ENCODE data around the gene GJA5. TPM values are rescaled to one million over a fixed set of nuclear protein-coding genes. Genes with fewer than 3 reads are reported as not detected.

The GJA5 gene
- polyA plus RNA-seq = 10 to 100 TPM in 2 of 3 donors, 1 to 10 TPM in 1; 1.3 to 16.8 (median 16.1) TPM

GRCh38 chr1:147760481-147761260, at the start of gene GJA5:
TSS of gene GJA5 (minus strand) at chr1:147760602. CDS start at chr1:147759238, 1,364 bp downstream.
- 79 to 87% (median 82%) methylated on average over 7 of the region's 7 CpGs for WGBS, 3 donors
- no peak within 1 kb of the TSS for H3K27ac ChIP-seq (ENCODE audit: low read depth, low read length)

- 30 to 67% (median 63%) methylated on average over 1 of the region's 1 CpG for WGBS, 3 donors
- no peak overlapping the region for H3K27ac ChIP-seq (ENCODE audit: low read depth, low read length)
These were observed 48.8 kb upstream of the GJA5 start for GRCh38 chr1:147809236-147809635.

GRCh38 chr1:147808025-147808424, 47.6 kb upstream of the GJA5 start:
- H3K27ac ChIP-seq (ENCODE audit: low read depth, low read length) = no peak overlapping the region
- WGBS, 3 donors = 26 to 29% (median 27%) methylated on average over 4 of the region's 4 CpGs

- WGBS, 3 donors = 75 to 92% (median 80%) methylated on average over 4 of the region's 4 CpGs
- H3K27ac ChIP-seq (ENCODE audit: low read depth, low read length) = no peak overlapping the region
These were observed 47.0 kb upstream of the GJA5 start for GRCh38 chr1:147807405-147807804.

- WGBS, 3 donors = 77 to 85% (median 82%) methylated on average over 6 of the region's 6 CpGs
- no peak overlapping the region for H3K27ac ChIP-seq (ENCODE audit: low read depth, low read length)
These were observed 44.7 kb upstream of the GJA5 start for GRCh38 chr1:147804942-147805723.

- no peak overlapping the region for H3K27ac ChIP-seq (ENCODE audit: low read depth, low read length)
- WGBS, 3 donors = 83 to 94% (median 89%) methylated on average over 2 of the region's 2 CpGs
These were observed 40.4 kb upstream of the GJA5 start for GRCh38 chr1:147800804-147801203.

GRCh38 chr1:147798731-147799130, 38.3 kb upstream of the GJA5 start:
- 58 to 75% (median 60%) methylated on average over 3 of the region's 3 CpGs for WGBS, 3 donors

GRCh38 chr1:147794570-147794969, 34.2 kb upstream of the GJA5 start:
- H3K27ac ChIP-seq (ENCODE audit: low read depth, low read length) = no peak overlapping the region
- WGBS, 3 donors = 40 to 54% (median 52%) methylated on average over 10 of the region's 10 CpGs

More at GRCh38 chr1:147798731-147799130, 38.3 kb upstream of the GJA5 start:
- H3K27ac ChIP-seq (ENCODE audit: low read depth, low read length) = no peak overlapping the region

- 97 to 100% (median 98%) methylated on average over 1 of the region's 1 CpG for WGBS, 3 donors
- no peak overlapping the region for H3K27ac ChIP-seq (ENCODE audit: low read depth, low read length)
These were observed 31.5 kb upstream of the GJA5 start for GRCh38 chr1:147791876-147792275.

GRCh38 chr1:147787765-147788164, 27.4 kb upstream of the GJA5 start:
- H3K27ac ChIP-seq (ENCODE audit: low read depth, low read length) = no peak overlapping the region
- WGBS, 3 donors = 59 to 77% (median 67%) methylated on average over 2 of the region's 2 CpGs

- WGBS, 3 donors = 58 to 71% (median 61%) methylated on average over 3 of the region's 3 CpGs
- no peak overlapping the region for H3K27ac ChIP-seq (ENCODE audit: low read depth, low read length)
These were observed 26.1 kb upstream of the GJA5 start for GRCh38 chr1:147786536-147786935.

GRCh38 chr1:147785794-147786506, 25.5 kb upstream of the GJA5 start:
- H3K27ac ChIP-seq (ENCODE audit: low read depth, low read length) = no peak overlapping the region
- 85 to 89% (median 87%) methylated on average over 7 of the region's 7 CpGs for WGBS, 3 donors

- 83 to 92% (median 86%) methylated on average over 1 of the region's 1 CpG for WGBS, 3 donors
- no peak overlapping the region for H3K27ac ChIP-seq (ENCODE audit: low read depth, low read length)
These were observed 24.5 kb upstream of the GJA5 start for GRCh38 chr1:147784941-147785340.

- 35 to 47% (median 44%) methylated on average over 3 of the region's 3 CpGs for WGBS, 3 donors
These were observed 20.7 kb upstream of the GJA5 start for GRCh38 chr1:147781056-147781471.

GRCh38 chr1:147777694-147778093, 17.3 kb upstream of the GJA5 start:
- no peak overlapping the region for H3K27ac ChIP-seq (ENCODE audit: low read depth, low read length)
- 49 to 63% (median 61%) methylated on average over 5 of the region's 5 CpGs for WGBS, 3 donors

More at GRCh38 chr1:147781056-147781471, 20.7 kb upstream of the GJA5 start:
- no peak overlapping the region for H3K27ac ChIP-seq (ENCODE audit: low read depth, low read length)

- WGBS, 3 donors = 30 to 35% (median 30%) methylated on average over 9 of the region's 9 CpGs
- H3K27ac ChIP-seq (ENCODE audit: low read depth, low read length) = no peak overlapping the region
These were observed 12.9 kb upstream of the GJA5 start for GRCh38 chr1:147773215-147773715.

- no peak overlapping the region for H3K27ac ChIP-seq (ENCODE audit: low read depth, low read length)
- 57 to 70% (median 60%) methylated on average over 4 of the region's 4 CpGs for WGBS, 3 donors
These were observed 12.2 kb upstream of the GJA5 start for GRCh38 chr1:147772570-147772969.

GRCh38 chr1:147771226-147772125, 11.1 kb upstream of the GJA5 start:
- 62 to 81% (median 71%) methylated on average over 10 of the region's 10 CpGs for WGBS, 3 donors
- no peak overlapping the region for H3K27ac ChIP-seq (ENCODE audit: low read depth, low read length)
